HG02763 (cell line): ENCODE measurements around the gene SPDYE4.
A peak's percentile ranks its signal among the peaks of the same experiment; 100 is the strongest.
"Not testable (repeated sequence)": the region's sequence is repeated elsewhere in the genome, so short reads cannot be mapped to it uniquely, and the experiment has no call there.

ENCODE experiments used
- ATAC-seq: cut with Tn5 transposase; IDR thresholded peaks from one replicate; pipeline ENCODE4 v1.9.1; 2021; ENCODE audit warnings: mild to moderate bottlenecking, moderate library complexity; ENCODE audit not compliant: unreplicated experiment

Gene SPDYE4, protein sequence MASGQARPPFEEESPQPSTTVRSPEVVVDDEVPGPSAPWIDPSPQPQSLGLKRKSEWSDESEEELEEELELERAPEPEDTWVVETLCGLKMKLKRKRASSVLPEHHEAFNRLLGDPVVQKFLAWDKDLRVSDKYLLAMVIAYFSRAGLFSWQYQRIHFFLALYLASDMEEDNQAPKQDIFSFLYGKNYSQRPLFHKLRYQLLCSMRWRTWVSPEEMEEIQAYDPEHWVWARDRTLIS

DNA sequence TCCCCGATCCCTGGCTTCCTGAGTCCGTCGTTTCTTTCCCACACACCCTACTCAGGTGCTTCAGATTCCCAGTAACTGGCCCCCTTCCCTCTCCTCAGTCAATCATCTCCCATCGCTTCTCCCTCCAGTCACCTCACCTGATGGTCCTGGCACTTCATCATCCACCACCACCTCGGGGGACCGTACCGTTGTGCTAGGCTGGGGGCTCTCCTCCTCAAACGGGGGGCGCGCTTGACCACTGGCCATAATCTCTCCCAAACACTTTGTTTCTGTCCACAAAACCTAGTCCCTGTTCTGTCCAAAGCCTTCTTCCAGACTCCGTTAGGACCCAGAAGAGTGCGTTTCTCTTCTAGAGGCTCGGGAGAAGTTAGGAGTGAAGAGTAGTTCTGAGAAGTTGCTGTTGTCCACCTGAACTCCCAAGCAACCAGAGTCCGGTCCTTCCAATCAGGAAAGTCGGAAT lies at the start of gene SPDYE4:
Gene SPDYE4 (minus strand): TSS at position 410 of the 460 bp plus-strand sequence. CDS start 164 bp downstream, at position 246.
- ATAC-seq = no peak

DNA sequence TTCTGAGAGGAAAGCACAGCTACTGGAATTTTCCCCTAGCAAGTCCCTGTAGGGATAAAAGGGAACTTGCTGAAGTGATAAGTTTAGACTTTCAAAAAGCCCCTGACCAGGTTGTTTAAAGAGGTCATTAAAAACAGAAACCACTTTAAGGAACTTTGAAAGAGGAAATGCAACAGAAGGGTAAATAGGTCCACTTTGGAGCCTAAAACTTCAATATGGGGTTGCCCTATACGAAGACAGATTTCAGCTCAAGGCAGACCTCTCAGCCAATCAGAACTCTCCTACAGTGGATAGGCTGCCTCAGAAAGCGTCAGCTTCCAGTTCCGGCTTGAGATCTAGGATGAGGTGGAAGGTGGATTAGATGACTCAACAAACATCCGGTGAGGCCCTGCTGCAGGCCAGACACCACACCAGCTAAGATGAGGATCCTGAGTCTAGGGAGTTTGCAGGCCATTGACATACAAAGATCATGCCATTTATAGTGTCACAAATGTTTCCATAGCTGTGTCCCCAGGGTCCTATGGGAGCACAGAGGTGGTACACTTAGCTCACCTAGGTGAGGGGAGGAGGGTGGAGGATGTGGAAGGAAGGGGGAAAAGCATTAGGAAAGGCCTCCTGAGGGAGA lies 48.7 kb upstream of the SPDYE4 start:
- peak; percentile 82 for ATAC-seq

DNA sequence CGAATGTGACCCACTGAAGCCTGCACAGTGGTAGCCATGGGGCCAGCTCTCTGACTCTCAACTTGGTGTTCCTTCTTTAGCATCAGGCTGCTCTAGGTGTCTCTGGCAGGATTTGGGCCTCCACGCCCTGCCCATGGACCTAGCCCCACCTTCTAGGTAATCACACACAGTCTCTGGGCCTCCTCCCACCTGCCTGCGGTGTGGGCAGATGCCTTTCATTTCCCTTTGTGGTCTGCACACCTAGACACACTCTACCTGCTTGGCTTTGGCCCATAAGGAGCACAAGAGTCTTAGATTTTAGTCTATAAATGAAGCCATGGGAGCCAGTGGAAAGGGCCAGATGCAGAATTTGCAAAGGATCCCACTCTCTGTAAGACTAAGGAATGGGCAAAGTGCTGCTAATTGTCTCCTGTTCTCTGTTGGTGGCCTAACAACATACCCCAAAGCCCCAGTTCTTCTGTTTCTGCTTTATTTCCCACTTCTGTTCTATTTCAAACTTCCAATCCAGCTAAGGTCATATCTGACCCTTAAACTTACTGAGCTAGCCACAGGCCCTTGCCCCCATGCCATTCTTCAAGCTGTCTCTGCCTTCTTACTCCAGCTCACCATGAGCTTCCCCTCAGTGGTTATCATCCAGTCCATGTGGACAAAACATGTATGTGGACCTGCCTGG lies 48.0 kb upstream of the SPDYE4 start:
- ATAC-seq = no peak

DNA sequence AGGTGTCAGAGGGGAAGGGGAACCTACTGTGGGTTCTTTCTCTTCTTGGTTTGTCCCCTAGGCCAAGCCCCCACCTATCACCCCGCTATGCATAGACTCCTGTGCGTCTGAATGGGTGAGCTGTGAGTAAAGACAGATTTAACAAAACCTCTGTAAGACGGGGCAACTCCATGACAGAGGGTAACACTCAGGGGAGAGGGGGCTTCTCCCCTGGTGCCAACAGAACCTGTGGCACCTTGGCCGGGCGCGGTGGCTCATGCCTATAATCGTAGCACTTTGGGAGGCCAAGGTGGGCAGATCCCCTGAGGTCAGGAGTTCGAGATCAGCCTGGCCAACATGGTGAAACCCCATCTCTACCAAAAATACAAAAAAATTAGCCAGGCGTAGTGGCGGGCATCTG lies 47.0 kb upstream of the SPDYE4 start:
- not testable (repeated sequence) for ATAC-seq

DNA sequence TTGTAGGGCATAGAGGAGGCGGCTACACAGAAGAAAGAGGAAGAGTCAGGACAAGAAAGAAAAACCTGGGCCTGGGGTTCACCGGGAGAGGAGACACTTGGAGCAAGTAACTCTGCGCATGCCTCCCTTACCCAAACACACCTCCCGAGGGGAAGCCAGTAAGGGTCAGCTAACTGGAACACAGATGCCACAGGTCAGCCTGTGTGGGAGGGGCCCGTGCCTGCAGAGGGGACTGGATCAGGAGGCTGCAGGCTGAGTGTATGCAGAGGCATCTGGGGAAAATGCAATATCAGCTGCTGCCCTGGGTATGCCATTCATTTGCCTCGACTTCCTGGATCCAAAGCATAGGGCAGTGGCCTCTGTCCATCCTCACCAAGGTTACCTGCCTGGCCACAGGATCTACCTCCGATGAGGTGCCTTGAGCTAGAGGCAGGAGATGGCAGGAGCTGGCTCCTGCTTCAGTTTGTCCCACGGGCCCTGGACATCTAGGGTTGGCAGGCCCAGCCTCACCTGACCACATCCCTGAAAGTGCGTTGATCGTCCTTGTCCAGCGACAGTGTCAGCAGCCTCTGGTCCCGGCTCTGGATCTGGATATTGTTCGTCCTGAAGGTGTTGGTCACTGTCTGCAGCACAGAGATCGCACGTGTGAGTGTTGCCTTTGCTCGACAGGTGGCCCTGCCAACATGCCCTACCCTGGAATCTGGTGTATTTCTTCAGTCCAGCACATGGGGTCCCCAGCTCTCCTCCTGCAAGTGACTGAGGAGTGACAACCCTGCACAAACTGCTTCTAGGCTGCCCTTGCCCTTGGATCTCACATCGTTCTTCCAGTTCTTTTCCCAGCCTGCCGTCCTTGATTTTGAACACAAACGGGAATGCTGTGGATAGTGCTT lies 45.4 kb upstream of the SPDYE4 start:
- no peak for ATAC-seq

DNA sequence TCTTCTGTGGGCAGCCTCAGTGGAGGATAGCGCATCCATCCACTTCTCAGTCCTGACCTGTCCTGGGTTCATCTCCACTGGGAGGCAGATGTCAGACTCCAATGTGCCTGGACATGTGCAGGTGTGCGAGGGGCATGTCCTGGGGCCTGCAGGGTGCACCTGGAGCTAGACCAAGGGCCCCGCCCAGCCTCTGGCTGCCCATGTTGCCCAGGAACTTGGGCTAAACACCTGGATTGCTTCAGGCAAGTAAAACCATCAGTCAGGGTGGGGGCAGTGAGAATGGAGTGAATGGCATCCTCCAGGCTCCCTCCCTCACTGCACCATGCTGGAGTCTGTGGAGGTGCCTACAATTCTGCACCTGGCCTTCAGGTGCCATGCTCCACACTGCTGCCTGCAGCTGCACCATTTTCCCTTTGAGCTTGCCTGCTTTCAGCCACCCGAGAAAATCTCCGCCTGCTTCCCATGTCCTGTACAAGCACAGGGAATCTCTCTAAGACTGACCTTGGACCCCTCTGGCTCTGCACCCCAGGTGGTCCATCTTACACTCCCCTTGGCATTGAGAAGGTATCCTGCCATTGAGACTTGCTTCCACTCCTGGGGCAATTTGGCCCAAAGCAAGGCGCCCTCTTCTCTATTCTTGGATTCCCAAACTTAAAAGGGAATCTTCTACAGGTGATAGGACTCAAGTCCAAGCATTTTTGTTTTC lies 42.9 kb upstream of the SPDYE4 start:
- no peak for ATAC-seq

DNA sequence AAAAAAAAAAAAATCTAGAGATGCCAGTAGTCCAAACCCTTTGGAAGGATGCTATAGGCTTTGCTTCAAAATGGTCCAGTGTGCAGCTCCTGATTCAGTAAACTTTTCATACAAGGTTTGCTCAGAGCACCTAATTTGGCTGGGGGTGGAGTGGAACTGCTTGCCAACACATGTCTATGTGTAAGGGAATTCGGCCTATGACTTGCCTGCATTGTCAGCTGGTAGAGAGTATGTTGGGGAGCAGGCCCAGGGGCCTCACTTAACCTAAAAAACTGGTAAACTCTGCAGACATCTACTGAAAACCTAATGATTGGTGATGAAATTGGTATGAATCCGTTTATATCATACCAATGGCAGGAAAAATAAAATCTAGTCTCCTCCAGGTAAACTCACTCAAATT lies 42.3 kb upstream of the SPDYE4 start:
- ATAC-seq = no peak

DNA sequence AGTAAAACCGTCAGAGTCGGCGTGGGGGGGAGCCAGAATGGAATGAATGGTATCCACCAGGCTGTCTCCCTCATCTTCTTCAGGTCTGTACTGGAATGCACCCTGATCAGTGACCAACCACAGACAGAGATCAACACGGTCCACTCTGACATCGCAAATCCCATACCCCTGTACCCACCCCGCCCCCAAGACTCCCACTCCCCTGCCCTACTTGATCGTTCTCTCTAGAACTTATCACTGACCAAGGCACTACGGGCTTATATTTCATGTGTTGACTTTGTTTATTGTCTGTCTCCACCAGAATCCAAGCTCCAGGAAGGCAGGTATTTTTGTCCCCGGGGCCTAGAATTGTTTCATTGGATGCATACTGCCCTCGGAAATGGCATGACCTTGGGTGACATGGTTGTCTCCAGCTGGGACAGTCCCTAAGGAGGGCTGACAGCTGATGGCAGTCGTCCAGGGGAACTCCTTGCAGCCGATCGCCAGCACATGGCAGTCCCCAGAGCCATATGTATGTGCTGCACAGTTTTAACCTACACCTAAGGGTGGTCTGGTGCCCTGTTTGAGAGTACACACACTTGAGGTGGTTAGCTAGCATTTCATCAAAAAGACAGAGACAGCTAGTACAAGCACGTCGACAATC lies 41.3 kb upstream of the SPDYE4 start:
- ATAC-seq = no peak

DNA sequence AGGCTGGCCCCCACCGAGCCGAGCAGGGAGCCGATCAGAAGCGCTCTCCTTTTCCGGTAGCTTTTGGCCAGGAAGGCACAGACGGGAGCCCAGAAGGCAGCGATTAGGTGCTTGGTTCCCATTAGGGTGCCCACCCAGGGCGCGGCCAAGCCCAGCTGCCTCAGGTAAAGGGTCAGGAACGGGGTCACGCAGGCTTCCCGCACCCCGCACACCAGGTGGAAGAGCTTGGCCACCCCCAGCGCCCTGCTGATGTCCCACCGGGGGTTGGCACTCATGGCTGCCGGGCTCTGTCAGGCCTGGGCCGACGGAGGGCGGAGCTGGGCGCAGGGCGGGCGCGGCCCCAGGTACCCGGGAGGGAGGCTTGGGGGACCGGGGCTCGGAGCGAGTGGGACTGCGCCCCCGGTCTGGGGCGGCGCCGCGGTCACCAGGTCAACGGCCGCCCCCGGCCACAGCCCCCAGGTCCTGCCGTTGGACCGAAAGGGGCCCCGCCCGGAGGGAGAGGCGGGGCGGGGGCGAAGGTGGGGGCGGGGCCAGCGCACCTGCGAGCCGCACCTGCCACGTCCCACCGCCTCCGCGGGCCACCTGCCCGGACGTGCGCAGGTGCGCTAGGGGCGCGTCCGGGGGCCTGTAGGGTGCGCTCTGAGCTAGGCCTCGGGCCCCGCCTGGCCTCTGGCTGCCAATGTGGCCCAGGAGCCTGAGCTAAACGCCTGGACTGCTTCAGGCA lies 40.7 kb upstream of the SPDYE4 start, which contains the start of gene MFSD6L:
Gene MFSD6L (minus strand): TSS at position 520 of the 724 bp plus-strand sequence. CDS start 245 bp downstream, at position 275.
- no peak for ATAC-seq

DNA sequence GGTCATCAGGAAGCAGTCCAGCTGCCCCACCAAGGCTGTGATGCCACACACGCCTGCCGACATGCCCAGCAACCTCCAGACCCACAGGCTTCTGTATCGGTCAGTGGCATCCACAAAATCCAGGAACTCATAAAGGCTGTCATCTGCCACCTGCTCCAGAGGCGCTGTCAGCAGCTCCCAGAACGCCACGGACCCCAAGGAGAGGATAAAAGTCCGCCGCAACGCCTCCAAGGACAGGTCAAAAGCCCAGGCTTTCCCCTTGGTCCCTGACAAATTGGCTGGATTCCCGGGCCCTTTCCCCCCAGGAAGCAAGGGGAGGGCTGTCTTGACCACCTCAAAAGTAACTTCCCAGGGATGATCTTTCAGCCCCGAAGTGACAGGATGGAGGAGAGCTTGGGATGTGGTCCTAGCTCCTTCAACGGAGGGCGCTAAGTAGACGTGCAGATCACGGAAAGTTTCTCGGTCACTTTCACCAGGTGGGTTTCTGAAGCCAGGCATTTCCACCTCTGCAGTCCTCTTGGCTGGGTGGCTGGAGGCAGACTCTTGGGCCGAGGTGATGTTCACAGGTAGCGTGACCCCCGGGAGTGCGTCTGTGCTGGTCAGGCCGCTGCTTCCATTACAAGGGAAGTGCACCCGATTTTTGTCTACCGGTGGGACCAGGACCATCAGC lies 40.0 kb upstream of the SPDYE4 start:
- ATAC-seq = no peak

DNA sequence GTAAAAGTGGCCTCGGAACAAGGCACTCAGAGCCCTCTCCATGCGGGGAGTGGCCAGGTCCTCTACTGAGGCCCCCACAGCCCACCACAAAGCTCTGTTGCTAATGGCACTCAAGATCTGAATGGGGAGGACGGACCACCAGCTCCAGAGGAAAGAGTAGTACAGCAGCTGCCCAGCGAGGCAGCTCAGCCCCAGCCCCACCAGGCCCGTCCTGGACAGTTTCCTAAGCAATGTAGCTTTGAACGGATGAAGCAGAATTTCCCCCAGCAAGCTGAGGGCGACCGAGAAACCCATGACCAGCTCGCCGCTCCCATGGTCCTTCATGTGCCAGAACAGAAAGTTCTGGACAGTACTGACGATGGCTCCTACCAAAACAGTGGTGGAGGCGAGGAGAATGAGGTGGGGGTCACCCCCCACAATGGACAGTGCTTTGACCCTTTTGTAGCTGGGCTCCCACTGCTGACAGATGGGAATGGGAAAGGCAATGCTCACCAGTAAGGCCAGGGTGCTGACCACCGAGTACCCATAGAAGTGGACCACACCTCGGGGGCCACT lies 39.4 kb upstream of the SPDYE4 start:
- ATAC-seq = no peak

DNA sequence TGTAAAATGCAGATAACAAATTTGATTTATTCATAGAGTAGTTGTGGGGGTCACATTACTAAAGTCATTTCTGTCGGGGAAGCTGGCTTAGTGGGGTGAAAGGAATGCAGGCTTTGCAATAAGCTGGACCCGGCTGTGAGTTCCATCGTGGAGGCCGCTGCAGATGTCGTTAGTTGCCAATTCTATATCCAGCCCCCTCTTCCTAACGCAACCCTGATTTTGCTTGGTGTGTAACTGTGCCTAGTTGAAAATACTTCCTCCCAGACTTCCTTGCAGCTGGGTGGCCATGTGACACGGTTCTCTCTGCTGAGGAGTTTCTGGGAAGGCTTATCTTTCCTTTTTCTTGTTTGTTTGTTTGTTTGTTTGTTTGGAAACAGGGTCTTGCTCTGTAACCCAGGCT lies 36.3 kb upstream of the SPDYE4 start:
- ATAC-seq = no peak

DNA sequence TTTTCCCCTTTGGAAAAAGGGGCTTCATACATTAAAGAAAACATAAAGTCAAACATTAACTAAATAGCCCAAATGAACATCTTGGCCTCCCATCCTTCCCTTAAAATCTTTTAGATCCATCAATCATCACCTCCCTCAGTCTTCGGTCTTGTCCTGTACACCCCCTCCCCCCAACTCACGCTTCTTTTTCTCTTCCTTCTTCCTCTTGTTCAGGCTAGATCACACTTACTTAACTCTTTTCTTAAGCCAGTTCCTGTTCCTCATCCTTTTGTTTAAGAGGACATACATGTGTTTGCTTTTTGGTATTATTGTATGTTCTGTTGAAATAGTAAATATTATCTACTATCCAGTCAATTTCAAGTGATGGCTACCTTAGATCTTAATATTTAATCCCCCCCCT lies 35.3 kb upstream of the SPDYE4 start:
- no peak for ATAC-seq

DNA sequence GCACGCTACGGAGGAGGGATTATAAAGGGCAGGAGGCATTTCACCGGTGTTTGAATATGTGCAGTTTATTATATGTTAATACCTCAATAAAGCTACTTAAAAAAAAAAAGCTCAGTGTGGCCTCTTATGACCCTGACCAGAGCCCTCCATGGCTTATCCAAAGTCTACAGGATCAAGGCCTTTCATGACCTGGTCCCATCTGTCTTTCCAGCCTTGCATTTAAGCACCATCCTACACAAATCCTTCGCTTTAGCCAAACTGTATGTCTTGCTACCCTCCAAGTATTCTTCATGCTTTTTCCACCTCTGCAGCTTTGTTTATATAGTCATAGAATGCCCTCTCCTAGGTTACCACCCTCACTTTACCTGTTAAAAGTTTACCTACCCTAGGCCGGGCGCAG lies 34.3 kb upstream of the SPDYE4 start:
- ATAC-seq = no peak

DNA sequence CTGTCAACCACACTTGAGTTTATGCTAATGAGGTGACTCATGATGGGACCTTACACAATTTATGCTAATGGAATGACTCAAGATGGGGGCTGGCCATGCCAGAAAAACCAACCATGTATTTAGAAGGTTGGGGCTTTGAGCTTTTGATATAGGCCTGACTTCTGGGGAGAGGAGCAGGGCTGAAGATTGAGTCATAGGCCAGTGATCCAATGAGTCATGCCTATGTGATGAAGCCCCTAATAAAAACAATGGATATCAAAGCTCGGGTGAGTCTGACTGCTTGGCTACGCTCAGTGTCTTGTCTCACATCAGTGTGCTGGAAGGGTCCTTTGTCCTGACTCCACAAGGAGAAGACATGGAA lies 33.5 kb upstream of the SPDYE4 start:
- no peak for ATAC-seq

DNA sequence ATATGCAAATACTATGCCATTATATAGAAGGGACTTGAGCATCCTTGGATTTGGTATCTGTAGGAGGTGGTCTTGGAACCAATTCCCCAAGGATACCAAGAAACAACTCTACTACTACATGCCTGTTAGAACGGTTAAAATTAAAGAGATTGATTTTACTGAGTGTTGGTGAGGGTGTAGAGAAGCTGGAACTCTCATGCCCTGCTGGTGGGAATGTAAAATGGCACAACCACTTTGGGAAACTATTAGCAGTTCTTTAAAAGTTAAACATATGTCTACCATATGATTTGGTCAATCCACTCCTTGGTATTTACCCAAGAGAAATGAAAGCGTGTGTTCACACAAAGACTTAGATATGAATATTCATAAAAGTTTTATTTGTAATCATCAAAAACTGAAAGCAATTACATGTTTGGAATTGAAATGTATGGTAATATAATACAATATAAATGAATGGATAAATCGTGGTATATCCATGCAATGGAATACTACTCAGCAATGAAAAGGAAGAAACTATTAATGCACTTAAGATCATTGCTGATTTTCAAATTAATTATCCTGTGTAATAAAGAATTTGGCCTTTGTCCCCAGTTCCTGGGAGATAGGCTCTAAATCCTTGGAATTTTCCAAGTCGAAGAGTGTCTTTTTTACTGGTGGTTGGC lies 33.0 kb upstream of the SPDYE4 start:
- ATAC-seq = no peak

DNA sequence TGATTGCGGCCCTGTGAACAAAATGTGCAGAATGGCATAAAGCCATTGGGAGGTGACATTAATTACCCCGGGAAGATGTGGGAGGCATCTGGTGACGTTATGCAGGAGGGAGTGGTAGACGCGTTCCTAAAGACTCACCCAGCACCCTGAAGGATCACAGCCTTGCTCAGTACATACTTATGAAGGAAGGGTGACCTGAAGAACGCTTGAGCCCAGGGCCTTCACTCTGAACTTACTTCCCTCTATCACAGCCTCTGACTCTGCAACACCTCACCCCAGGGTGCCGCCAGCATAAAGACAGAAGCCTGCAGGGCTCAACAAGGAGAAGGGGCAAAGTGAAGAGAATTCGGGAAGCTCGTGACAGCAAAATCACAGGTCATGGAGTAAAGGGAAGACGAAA lies 31.4 kb upstream of the SPDYE4 start:
- ATAC-seq = no peak

DNA sequence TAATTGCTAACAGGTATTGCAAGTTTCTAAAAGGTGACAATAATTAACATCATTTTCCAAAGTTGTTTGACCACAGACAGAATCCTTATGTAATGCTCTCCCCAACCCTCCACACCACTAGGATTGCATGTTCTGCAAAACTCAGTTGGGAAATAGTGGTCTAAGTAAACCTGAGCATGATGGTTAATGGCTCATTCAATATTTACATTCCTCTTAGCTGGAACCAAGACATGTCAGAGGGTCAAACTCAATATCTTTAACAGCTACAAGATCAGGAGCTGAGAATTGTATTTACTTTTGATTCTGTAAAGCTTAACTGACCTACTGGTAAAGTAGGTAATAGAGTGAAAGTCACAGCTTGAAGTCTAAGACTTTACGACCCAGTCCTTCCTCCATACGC lies 30.7 kb upstream of the SPDYE4 start:
- ATAC-seq = no peak
